Activated naive CD8-positive, alpha-beta T cell treated with anti-CD3 and anti-CD28 coated beads, Interleukin-2, amount 50 U/mL, for 24 hours (primary cell): ENCODE results near the gene UNC93A.

Experiments
- ATAC-seq: fragments of 150-1000 bp; cut with Tn5 transposase; one replicate; pipeline ENCODE4 v1.10.0; 2021
- DNase-seq: peaks from one replicate; pipeline ENCODE4 v3.0.0; 2021
- H3K27ac Mint-ChIP-seq: one replicate; pipeline ENCODE4 v1.8.0; 2021; ENCODE audit warnings: mild to moderate bottlenecking, mixed read lengths
- H3K27me3 Mint-ChIP-seq: one replicate; pipeline ENCODE4 v1.8.0; 2021; ENCODE audit warnings: mixed read lengths
- H3K36me3 Mint-ChIP-seq: one replicate; pipeline ENCODE4 v1.8.0; 2021; ENCODE audit warnings: low read depth, mixed read lengths
- H3K4me1 Mint-ChIP-seq: one replicate; pipeline ENCODE4 v1.8.0; 2021; ENCODE audit warnings: mixed read lengths
- H3K4me3 Mint-ChIP-seq: one replicate; pipeline ENCODE4 v1.8.0; 2021; ENCODE audit warnings: mild to moderate bottlenecking, moderate library complexity, mixed read lengths
- H3K9me3 Mint-ChIP-seq: one replicate; pipeline ENCODE4 v1.8.0; 2021; ENCODE audit warnings: mixed read lengths

UNC93A gene

DNA sequence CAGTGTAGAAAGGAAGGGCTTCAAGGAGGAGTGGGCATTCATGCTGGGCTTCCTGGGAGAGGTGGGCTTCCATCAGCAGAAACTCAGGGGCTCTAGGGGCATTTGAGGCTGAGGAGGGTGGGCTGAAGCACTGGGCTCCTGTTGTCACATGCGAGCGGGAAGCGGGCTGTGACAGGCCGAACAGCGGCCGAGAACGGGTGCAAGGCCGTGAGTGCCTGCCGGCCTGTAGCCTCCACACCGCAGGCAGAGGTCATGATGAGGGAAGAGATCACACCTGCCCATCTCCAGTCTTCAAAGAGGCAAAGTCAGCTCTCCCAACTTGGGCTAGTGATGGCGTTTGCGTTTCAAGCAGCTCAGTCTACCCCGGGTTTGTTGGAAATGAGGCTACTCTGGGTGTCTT, 34.7 kb downstream of the UNC93A start:
- no peaks in the 10 kb centered on the region for H3K36me3 Mint-ChIP-seq
- H3K4me1 Mint-ChIP-seq: no peaks in the 10 kb centered on the region
- no peaks in the 10 kb centered on the region for H3K9me3 Mint-ChIP-seq
- peaks cover 2% of the 10 kb centered on the region for H3K27me3 Mint-ChIP-seq
- no peak overlapping the region for H3K27ac Mint-ChIP-seq
- no peak for ATAC-seq
- DNase-seq: no peak
- no peak overlapping the region for H3K4me3 Mint-ChIP-seq

DNA sequence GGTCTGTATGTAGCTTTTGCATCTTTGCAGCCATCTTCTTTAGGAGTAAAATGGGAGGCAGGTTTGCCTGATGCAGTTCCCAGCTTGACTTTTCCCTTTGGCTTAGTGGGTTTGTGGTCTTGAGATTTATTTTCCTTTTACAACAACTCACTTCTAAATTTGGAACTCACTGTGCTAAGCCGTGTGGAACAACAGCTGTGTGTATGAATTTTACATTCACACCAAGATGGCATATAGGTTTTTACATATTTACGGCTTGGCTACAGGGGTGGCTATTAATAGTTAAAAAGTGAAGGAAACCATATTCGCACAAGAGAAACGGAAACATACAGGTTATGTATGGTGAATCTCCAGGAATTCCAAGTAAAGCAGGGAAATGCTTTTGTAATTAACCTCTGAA, 36.3 kb downstream of the UNC93A start:
- Mint-ChIP-seq H3K4me3 (no peak overlapping the region), H3K9me3 (no peaks in the 10 kb centered on the region), H3K27ac (no peak overlapping the region), H3K27me3 (peaks cover 3% of the 10 kb centered on the region), H3K4me1 (no peaks in the 10 kb centered on the region), H3K36me3 (no peaks in the 10 kb centered on the region)
- no peak for ATAC-seq
- no peak for DNase-seq

- ATAC-seq: no peak
- no peaks in the 10 kb centered on the region for H3K9me3 Mint-ChIP-seq
Observed at GRCh38 chr6:167328086-167328485, 37.0 kb downstream of the UNC93A start.

GRCh38 chr6:167329014-167329413, 37.9 kb downstream of the UNC93A start:
- DNase-seq (no peak), ATAC-seq (no peak)
- H3K4me1 Mint-ChIP-seq: no peaks in the 10 kb centered on the region
- peaks cover 3% of the 10 kb centered on the region for H3K27me3 Mint-ChIP-seq
- H3K27ac Mint-ChIP-seq: no peak overlapping the region
- no peak overlapping the region for H3K4me3 Mint-ChIP-seq
- no peaks in the 10 kb centered on the region for H3K36me3 Mint-ChIP-seq
- H3K9me3 Mint-ChIP-seq: no peaks in the 10 kb centered on the region

More at GRCh38 chr6:167328086-167328485, 37.0 kb downstream of the UNC93A start:
- Mint-ChIP-seq H3K4me1 (no peaks in the 10 kb centered on the region), H3K27me3 (peaks cover 3% of the 10 kb centered on the region), H3K36me3 (no peaks in the 10 kb centered on the region), H3K27ac (no peak overlapping the region), H3K4me3 (no peak overlapping the region)
- DNase-seq: no peak

GRCh38 chr6:167330750-167331149, 39.6 kb downstream of the UNC93A start:
- DNase-seq (no peak), ATAC-seq (no peak)
- Mint-ChIP-seq H3K36me3 (no peaks in the 10 kb centered on the region), H3K9me3 (no peaks in the 10 kb centered on the region), H3K27me3 (peaks cover 7% of the 10 kb centered on the region), H3K4me3 (no peak overlapping the region), H3K27ac (no peak overlapping the region), H3K4me1 (no peaks in the 10 kb centered on the region)

DNA sequence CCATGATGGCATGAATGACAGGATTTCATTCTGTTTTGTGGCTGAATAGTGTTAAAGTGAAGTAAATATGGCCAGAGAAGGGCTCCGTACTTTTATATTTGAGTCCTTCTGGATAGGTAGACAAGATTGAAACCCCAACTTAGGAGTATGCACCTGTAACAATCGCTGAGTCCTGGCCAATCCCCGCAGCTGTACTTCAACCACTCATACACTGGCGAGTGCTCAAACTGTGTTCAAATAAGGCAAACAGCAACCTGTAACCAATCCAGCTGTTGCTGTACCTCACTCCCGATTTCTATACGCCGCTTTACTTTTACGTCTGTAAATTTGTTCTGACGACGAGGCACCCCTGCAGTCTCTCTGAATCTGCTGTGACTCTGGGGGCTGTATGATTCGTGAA, 40.5 kb downstream of the UNC93A start:
- Mint-ChIP-seq H3K9me3 (no peaks in the 10 kb centered on the region), H3K27me3 (peaks cover 7% of the 10 kb centered on the region), H3K36me3 (no peaks in the 10 kb centered on the region), H3K4me1 (no peaks in the 10 kb centered on the region), H3K27ac (no peak overlapping the region), H3K4me3 (no peak overlapping the region)
- DNase-seq (no peak), ATAC-seq (no peak)

GRCh38 chr6:167336844-167337630, 45.9 kb downstream of the UNC93A start:
- DNase-seq (no peak), ATAC-seq (no peak)
- Mint-ChIP-seq H3K27me3 (peaks cover 7% of the 10 kb centered on the region), H3K4me1 (no peaks in the 10 kb centered on the region), H3K27ac (no peak overlapping the region), H3K36me3 (no peaks in the 10 kb centered on the region), H3K4me3 (no peak overlapping the region), H3K9me3 (no peaks in the 10 kb centered on the region)

GRCh38 chr6:167337675-167338449, 46.7 kb downstream of the UNC93A start:
- Mint-ChIP-seq H3K36me3 (no peaks in the 10 kb centered on the region), H3K27me3 (peaks cover 7% of the 10 kb centered on the region), H3K4me1 (no peaks in the 10 kb centered on the region), H3K4me3 (no peak overlapping the region), H3K9me3 (no peaks in the 10 kb centered on the region), H3K27ac (no peak overlapping the region)
- no peak for ATAC-seq
- no peak for DNase-seq

- no peaks in the 10 kb centered on the region for H3K9me3 Mint-ChIP-seq
- no peaks in the 10 kb centered on the region for H3K4me1 Mint-ChIP-seq
- ATAC-seq (no peak), DNase-seq (no peak)
- H3K27me3 Mint-ChIP-seq: peaks cover 7% of the 10 kb centered on the region
- no peak overlapping the region for H3K27ac Mint-ChIP-seq
- H3K4me3 Mint-ChIP-seq: no peak overlapping the region
- peaks cover 2% of the 10 kb centered on the region for H3K36me3 Mint-ChIP-seq
Observed at GRCh38 chr6:167338541-167339117, 47.5 kb downstream of the UNC93A start.

DNA sequence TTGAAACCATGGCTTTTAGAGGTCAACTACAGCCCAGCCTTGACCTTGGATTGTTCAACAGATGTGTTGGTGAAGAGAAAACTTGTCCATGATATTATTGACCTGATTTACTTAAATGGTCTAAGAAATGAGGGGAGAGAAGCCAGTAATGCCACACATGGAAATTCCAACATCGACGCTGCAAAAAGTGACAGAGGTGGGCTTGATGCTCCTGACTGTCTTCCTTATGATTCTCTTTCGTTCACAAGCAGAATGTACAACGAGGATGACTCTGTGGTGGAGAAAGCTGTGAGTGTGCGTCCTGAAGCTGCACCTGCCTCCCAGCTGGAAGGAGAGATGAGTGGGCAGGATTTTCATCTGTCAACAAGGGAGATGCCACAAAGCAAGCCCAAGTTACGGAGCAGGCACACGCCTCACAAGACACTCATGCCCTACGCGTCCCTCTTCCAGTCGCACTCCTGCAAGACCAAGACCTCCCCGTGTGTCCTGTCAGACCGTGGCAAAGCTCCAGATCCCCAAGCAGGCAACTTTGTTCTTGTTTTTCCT, 50.0 kb downstream of the UNC93A start:
- Mint-ChIP-seq H3K27me3 (peaks cover 7% of the 10 kb centered on the region), H3K4me3 (no peak overlapping the region), H3K36me3 (peaks cover 2% of the 10 kb centered on the region), H3K9me3 (no peaks in the 10 kb centered on the region), H3K4me1 (no peaks in the 10 kb centered on the region), H3K27ac (no peak overlapping the region)
- DNase-seq (no peak), ATAC-seq (no peak)

DNA sequence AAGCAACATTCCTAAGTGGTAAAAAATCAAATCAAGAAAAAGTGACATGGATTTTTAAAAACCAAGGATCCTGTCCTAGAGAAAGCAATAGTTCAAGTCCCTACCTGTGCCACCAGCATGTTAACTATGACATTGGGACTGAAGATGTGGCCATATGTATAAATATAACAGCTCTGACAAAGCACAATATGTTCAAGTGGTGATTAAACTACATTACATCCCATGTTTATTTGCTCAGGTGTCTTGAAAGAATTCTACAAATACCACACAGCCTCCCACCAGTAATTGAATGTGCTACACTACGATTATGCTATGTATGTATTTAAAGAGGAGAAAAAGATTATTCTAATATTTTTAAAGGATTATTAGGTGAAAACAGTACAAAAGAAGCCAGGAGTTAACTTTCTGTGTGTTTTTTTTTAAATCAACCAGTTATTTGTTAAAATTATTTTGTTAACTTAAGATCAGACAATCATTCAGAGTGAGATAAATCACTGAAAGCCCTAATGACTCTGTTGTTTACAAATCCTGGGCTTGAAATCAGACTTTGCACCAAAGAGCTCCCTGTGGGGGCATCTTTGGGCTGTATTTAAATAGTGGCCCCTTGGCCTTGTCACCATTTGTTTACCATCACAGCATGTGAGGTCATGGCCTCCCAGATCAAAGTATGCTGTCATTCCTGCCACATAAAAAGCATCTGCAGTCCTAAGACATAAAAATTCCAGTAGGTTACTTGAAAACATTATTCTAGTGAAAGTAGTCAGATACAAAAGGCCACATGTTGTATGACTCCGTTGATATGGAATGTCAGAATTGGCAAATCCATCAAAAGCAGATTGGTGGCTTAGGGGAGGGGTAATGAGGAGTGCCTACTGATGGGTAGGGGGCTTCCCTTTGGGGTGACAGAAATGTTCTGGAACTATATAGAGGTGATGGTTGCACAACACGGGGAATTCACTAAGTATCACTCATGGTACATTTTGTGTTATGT, 50.8 kb downstream of the UNC93A start:
- Mint-ChIP-seq H3K27ac (no peak overlapping the region), H3K36me3 (peaks cover 2% of the 10 kb centered on the region), H3K4me1 (no peaks in the 10 kb centered on the region), H3K9me3 (no peaks in the 10 kb centered on the region), H3K27me3 (peaks cover 7% of the 10 kb centered on the region), H3K4me3 (no peak overlapping the region)
- no peak for DNase-seq
- no peak for ATAC-seq

- peaks cover 2% of the 10 kb centered on the region for H3K36me3 Mint-ChIP-seq
- peaks cover 13% of the 10 kb centered on the region for H3K27me3 Mint-ChIP-seq
- ATAC-seq: no peak
- no peak overlapping the region for H3K4me3 Mint-ChIP-seq
- DNase-seq: no peak
- no peaks in the 10 kb centered on the region for H3K9me3 Mint-ChIP-seq
- no peaks in the 10 kb centered on the region for H3K4me1 Mint-ChIP-seq
- H3K27ac Mint-ChIP-seq: no peak overlapping the region
Observed at GRCh38 chr6:167342879-167343610, 51.9 kb downstream of the UNC93A start.

- H3K4me3 Mint-ChIP-seq: no peak overlapping the region
- no peak for ATAC-seq
- peaks cover 25% of the 10 kb centered on the region for H3K27me3 Mint-ChIP-seq
- H3K9me3 Mint-ChIP-seq: no peaks in the 10 kb centered on the region
- peaks cover 9% of the 10 kb centered on the region for H3K4me1 Mint-ChIP-seq
- no peak for DNase-seq
- H3K36me3 Mint-ChIP-seq: peaks cover 2% of the 10 kb centered on the region
- H3K27ac Mint-ChIP-seq: no peak overlapping the region
Observed at GRCh38 chr6:167345348-167345747, 54.2 kb downstream of the UNC93A start.
